ENCODE measurements around the gene TXLNG.
"Not testable (repeated sequence)": the region's sequence is repeated elsewhere in the genome, so short reads cannot be mapped to it uniquely, and the experiment has no call there.

Gene TXLNG

GRCh38 chrX:16852617-16853179, 66.4 kb downstream of the TXLNG start:
- H3K79me2 ChIP-seq = peaks cover 26% of the 10 kb centered on the region
- no peak for TF ChIP-seq CTCF (IDR thresholded peaks at IDR 0.05)
- H3K4me1 ChIP-seq = no peaks in the 10 kb centered on the region
- H3K9ac ChIP-seq = no peak overlapping the region
- no peaks in the 10 kb centered on the region for H3K27me3 ChIP-seq (ENCODE audit: control insufficient read depth, insufficient read depth, low read length)
- no peaks in the 10 kb centered on the region for H3K9me3 ChIP-seq (ENCODE audit: control insufficient read depth, low read length)
- no peak overlapping the region for H3K4me3 ChIP-seq (ENCODE audit: low read depth, low read length)
- H2AFZ ChIP-seq = no peak overlapping the region
- no peak overlapping the region for H3K4me2 ChIP-seq (ENCODE audit: low read length)
- no peak overlapping the region for H3K27ac ChIP-seq
- no peaks in the 10 kb centered on the region for H3K36me3 ChIP-seq (ENCODE audit: control insufficient read depth, insufficient read depth, low read length)

- Histone ChIP-seq H3K79me2 (peaks cover 26% of the 10 kb centered on the region), H3K27ac (no peak overlapping the region), H3K9ac (no peak overlapping the region), H3K9me3 (ENCODE audit: control insufficient read depth, low read length) (no peaks in the 10 kb centered on the region), H3K36me3 (ENCODE audit: control insufficient read depth, insufficient read depth, low read length) (no peaks in the 10 kb centered on the region), H3K4me3 (ENCODE audit: low read depth, low read length) (no peak overlapping the region), H3K4me1 (no peaks in the 10 kb centered on the region), H3K27me3 (ENCODE audit: control insufficient read depth, insufficient read depth, low read length) (no peaks in the 10 kb centered on the region), H3K4me2 (ENCODE audit: low read length) (no peak overlapping the region), H2AFZ (no peak overlapping the region)
- no peak for TF ChIP-seq CTCF (IDR thresholded peaks at IDR 0.05)
These were observed 67.3 kb downstream of the TXLNG start for GRCh38 chrX:16853537-16853936.

GRCh38 chrX:16855363-16856075, 69.3 kb downstream of the TXLNG start:
- Histone ChIP-seq H3K4me1 (peaks cover 9% of the 10 kb centered on the region), H3K9me3 (ENCODE audit: control insufficient read depth, low read length) (no peaks in the 10 kb centered on the region), H3K27me3 (ENCODE audit: control insufficient read depth, insufficient read depth, low read length) (no peaks in the 10 kb centered on the region), H2AFZ (no peak overlapping the region), H3K9ac (no peak overlapping the region), H3K4me3 (ENCODE audit: low read depth, low read length) (no peak overlapping the region), H3K79me2 (peaks cover 26% of the 10 kb centered on the region), H3K36me3 (ENCODE audit: control insufficient read depth, insufficient read depth, low read length) (no peaks in the 10 kb centered on the region), H3K27ac (no peak overlapping the region), H3K4me2 (ENCODE audit: low read length) (no peak overlapping the region)
- TF ChIP-seq CTCF (IDR thresholded peaks at IDR 0.05) = no peak

DNA sequence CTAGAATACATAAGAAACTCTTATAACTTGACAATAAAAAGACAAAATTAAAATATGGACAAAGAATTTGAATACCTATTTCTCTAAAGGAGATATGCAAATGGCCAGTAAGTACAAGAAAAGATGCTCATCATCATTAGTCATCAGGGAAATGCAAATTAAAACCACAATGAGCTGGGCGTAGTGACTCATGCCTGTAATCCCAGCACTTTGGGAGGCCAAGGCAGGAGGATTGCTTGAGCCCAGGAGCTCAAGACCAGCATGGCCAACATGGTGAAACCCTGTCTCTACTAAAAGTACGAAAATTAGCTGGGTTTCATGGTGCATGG, 69.8 kb downstream of the TXLNG start:
- H3K36me3 ChIP-seq (ENCODE audit: control insufficient read depth, insufficient read depth, low read length); H3K9me3 ChIP-seq (ENCODE audit: control insufficient read depth, low read length); H3K9ac ChIP-seq; H2AFZ ChIP-seq; H3K27ac ChIP-seq; H3K27me3 ChIP-seq (ENCODE audit: control insufficient read depth, insufficient read depth, low read length); H3K4me3 ChIP-seq (ENCODE audit: low read depth, low read length); H3K4me1 ChIP-seq; H3K4me2 ChIP-seq (ENCODE audit: low read length): not testable (repeated sequence)
- H3K79me2 ChIP-seq = peaks cover 26% of the 10 kb centered on the region

DNA sequence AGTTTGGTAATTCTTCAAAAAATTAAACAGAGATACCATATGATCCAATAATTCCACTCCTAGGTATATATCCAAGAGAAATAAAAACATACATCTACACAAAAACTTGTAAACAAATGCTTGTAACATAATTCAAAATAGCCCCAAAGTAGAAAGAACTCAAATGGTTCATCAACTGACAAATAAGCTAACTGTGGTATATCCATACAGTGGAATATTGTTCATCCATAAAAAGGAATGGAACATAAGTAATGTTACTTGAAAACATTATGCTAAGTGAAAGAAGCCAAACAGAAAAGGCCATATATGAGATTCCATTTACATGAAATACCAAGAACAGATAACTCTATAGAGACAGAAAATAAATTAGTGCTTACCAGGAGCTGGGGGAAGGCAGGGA, 70.5 kb downstream of the TXLNG start:
- Histone ChIP-seq H3K9ac (no peak overlapping the region), H3K4me2 (ENCODE audit: low read length) (no peak overlapping the region), H3K27me3 (ENCODE audit: control insufficient read depth, insufficient read depth, low read length) (no peaks in the 10 kb centered on the region), H3K79me2 (peaks cover 24% of the 10 kb centered on the region), H3K4me1 (peaks cover 9% of the 10 kb centered on the region), H2AFZ (no peak overlapping the region), H3K4me3 (ENCODE audit: low read depth, low read length) (no peak overlapping the region), H3K27ac (no peak overlapping the region), H3K9me3 (ENCODE audit: control insufficient read depth, low read length) (no peaks in the 10 kb centered on the region), H3K36me3 (ENCODE audit: control insufficient read depth, insufficient read depth, low read length) (no peaks in the 10 kb centered on the region)
- TF ChIP-seq CTCF (IDR thresholded peaks at IDR 0.05) = no peak

All from parathyroid adenoma (tissue), 2 donors.